NCI-H82 treated with DMSO at 0.1 percent for 48 hours (cell line): ENCODE measurements around the gene SLC39A11.
"Not testable (repeated sequence)": the region's sequence is repeated elsewhere in the genome, so short reads cannot be mapped to it uniquely, and the experiment has no call there.

Experiments
- DNase-seq: peaks from one replicate; lab custom pipeline; 2025; ENCODE audit not compliant: unreplicated experiment; lab: John Stamatoyannopoulos, UW

SLC39A11 gene

DNA sequence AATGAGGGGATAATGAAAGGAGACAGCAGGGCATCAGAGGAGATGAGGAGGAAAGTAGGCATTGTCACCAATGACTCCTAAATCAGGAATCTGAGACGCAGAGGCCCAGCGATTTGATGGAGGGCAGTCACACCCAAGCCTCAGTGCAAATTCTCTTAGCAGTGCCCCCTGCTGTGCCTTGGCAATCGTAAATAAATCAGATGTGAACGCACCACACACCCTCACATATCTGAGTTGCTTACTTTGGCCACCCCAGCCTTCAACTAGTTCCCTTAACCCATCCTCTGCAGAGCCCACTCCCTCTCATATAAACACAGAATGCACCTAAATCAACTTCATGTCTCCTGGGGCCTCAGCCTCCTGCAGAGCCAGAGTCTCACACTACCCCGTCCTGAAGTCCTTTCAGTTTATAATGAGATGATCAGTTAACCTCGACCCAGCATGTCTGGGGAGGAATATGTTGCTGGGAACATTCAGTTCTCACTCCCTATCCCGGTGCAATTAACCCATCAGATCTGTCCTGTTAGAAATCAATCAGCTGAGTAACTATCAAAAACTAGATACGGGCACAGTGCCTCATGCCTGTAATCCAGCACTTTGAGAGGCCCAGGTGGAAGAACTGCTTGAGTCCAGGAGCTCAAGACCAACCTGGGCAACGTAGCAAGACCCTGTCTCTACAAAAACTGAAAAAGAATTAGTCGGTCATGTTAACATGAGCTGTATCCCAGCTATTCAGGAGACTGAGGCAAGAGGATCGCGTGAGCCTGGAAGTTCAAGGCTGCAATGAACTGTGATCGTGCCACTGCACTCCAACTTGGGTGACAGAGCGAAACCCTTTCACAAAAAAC lies 78.4 kb downstream of the SLC39A11 start:
- DNase-seq, result no peak

GRCh38 chr17:73013301-73013700 lies 79.2 kb downstream of the SLC39A11 start:
- no peak for DNase-seq

- no peak for DNase-seq
These were observed 81.4 kb downstream of the SLC39A11 start for GRCh38 chr17:73011016-73011486.

- no peak for DNase-seq
These were observed 82.1 kb downstream of the SLC39A11 start for GRCh38 chr17:73010414-73010813.

- no peak for DNase-seq
These were observed 85.1 kb downstream of the SLC39A11 start for GRCh38 chr17:73007407-73007806.

DNA sequence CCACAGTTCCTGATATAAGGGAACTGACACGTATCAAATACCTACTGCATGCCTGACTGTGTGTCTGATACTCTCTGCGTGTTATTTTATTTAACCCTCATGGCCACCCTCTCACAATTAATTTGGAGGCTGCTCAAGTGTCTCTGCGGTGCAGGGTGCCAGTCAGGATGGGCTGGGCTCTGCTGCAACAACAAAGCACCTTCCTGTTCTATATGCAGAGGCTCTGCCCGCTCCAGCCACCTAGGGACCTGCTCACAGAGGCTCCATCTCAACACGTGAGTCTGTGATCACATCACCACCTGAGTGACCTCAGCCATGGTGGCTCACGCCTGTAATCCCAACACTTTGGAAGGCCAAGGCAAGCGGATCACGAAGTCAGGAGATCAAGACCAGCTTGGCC lies 87.1 kb downstream of the SLC39A11 start:
- no peak for DNase-seq

GRCh38 chr17:73003487-73003886 lies 89.0 kb downstream of the SLC39A11 start:
- no peak for DNase-seq

- no peak for DNase-seq
These were observed 91.7 kb downstream of the SLC39A11 start for GRCh38 chr17:73000832-73001231.

GRCh38 chr17:72999474-72999873 lies 93.0 kb downstream of the SLC39A11 start:
- DNase-seq, result not testable (repeated sequence)

- no peak for DNase-seq
These were observed 94.1 kb downstream of the SLC39A11 start for GRCh38 chr17:72998343-72998742.

- DNase-seq, result no peak
These were observed 94.9 kb downstream of the SLC39A11 start for GRCh38 chr17:72997559-72997958.

- DNase-seq, result no peak
These were observed 95.7 kb downstream of the SLC39A11 start for GRCh38 chr17:72996791-72997190.

DNA sequence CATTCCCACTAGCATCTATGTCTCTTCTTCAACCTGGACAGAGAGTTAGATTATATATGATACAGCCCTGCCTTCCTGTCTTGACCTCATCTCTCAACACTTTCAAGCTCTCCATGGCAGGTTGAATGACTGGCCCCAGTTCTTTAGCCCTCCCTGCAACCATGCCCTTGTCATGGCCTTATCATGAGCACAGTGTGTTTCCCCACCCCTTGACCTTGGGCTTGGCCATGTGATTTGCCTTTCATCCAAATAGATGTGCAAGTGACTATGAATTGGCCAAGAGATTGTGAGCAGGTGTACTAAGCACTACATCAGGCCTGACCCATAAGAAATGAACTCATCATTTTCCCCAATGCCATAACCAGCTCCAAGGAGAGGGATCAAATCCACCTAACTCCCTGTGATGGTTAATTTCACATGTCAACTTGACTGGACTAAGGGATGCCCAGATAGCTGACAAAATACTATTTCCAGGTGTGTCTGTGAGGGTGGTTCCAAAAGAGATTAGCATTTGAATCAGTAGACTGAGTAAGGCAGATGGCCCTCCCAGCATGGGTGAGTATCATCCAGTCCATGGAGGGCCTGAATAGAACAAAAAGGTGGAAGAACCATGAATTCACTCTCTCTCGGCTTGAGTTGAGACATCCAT lies 97.4 kb downstream of the SLC39A11 start:
- no peak for DNase-seq

GRCh38 chr17:72992783-72993467 lies 99.6 kb downstream of the SLC39A11 start:
- not testable (repeated sequence) for DNase-seq

GRCh38 chr17:72991651-72992050 lies 100.8 kb downstream of the SLC39A11 start:
- no peak for DNase-seq

DNA sequence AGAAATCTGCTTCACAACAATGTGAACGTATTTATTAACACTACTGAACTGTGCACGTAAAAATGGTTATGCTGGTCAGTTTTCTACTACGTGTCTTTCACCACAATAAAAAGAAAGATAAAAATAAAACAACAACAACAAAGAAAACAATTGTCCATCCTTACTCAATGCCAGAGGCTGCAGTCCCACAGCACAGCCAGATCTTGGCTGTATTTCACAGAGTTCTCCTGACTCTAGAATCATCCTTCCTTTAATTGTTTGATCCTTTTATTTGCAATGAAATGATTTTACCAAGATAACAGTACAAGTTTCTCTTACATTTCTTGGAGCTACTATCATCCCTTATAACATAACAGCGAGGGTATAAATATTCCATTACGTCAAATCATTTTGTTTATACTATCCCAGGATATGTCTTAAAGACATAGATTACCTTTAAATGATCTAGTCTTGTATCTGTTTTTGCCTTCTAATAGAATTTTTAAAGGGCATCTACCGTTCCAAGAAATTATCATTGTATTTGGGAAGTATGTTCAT lies 103.3 kb downstream of the SLC39A11 start:
- no peak for DNase-seq

DNA sequence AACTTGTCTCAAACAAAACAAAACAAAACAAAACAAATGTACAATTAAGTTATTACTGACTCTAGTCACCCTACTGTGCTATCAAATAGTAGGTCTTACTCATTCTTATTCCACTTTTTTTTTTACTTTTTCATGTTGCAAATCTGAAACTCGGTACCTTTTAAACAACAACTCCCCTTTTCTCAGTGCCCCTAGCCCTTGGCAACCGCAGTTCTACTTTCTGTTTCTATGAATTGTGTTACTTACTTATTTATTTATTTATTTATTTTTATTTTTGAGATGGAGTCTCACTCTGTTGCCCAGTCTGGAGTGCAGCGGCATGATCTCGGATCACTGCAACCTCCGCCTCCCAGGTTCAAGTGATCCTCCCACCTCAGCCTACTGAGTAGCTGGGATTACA lies 104.0 kb downstream of the SLC39A11 start:
- no peak for DNase-seq

DNA sequence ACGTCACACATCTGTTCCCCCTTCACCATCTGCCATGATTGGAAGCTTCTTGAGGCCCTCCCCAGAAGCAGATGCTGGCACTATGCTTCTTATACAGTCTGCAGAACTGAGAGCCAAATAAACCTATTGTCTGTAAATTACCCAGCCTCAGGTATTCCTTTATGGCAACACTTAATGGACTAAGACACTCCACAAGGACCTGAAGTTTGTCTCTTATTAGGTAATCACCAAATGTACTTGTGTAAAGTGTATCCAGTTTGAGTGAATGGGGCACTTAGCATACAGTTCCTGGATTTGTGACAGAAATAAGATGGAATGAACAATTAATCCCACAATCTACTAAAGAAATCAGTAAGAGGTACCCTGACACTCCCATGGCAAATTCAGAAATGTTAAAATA lies 105.3 kb downstream of the SLC39A11 start:
- DNase-seq, result no peak

DNA sequence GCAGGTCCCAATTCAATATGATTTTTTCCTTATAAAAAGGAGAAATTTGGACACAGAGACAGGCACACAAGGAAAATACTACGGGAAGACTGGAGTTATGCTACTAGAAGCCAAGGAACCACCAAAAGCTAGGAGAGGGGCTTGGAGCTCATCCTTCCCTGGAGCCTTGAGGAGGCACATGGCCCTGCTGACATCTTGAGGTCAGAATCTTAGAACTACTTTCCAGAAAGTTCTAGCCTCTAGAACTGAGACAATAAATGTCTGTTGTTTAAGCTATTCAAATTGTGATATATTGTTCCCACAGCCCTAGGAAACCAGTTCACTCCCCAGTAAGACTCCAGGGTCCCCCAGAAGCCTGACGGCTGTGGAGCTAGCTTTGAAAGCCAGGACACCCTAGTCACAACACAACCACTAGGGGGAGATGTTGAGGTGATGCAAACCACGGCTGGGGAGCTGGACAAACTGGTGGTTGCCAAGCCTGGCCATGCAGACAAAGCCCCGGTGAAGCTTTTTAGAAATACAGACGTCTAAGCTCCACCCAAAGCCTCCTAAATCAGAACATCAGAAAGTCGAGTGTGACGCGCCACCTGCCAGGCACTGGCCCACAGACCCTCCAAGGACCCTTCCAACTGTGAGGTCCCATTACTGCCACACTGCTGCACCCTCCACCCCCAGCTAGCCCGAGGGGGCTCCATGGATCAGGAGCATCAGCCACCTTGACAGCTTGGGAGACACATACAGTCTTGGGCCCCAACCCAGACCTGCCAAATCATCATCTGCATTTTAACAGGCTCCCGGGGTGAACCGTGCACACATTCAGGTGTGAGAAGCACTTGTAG lies 106.4 kb downstream of the SLC39A11 start:
- peak; percentile 78 for DNase-seq

DNA sequence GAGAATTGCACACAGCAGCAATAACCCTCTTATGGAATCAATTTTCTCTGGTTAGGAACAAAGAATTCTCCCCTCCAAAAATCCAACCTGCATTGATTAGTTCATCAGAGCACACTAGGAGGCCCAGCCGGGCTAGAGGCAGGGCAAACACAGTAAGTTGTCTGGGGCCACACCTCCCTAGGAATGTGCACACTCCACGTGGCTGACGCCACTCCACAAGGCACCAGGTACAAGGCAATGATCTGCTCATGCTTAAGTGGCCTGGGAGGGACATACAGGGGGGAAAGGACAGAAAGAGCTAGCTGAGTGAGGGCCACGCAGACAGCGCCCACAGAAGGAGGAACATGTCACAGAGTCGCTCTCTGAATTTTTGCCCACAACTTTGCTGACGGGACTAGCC lies 107.6 kb downstream of the SLC39A11 start:
- DNase-seq, result no peak
